K562 (cell line): Measurements from ENCODE around the gene SPATA2L. TPM values are rescaled to one million over a fixed set of nuclear protein-coding genes. Genes with fewer than 3 reads are reported as not detected.

ENCODE experiments used
- ATAC-seq: fragments of 200-7000 bp; cut with Tn5 transposase; 3 replicates; pipeline ENCODE4 v1.9.1; 2020; ENCODE audit warnings: moderate library complexity
- BruUV-seq: library from RNA; stranded (reverse); fragments of 400-500 nt; replicated peaks from 2 replicates; lab custom pipeline; 2021; lab: Mats Ljungman, UMichigan
- CTCF ChIA-PET: fragments of 300-600 bp; formaldehyde crosslinking; extraction: SDS; loops from one replicate; lab custom pipeline; 2021; ENCODE audit warnings: low intra/inter-chr PET ratio; lab: Yijun Ruan, JAX
- POLR2A ChIA-PET: fragments of 300-600, 350-650 bp; sonication (Branson Sonifier 250); formaldehyde crosslinking; extraction: SDS; loops from one replicate; lab custom pipeline; 2021; ENCODE audit warnings: antibody characterized with exemption, inconsistent platforms; lab: Yijun Ruan, JAX
- DNase-seq, 4 experiments: peaks; one replicate each; pipeline versions ENCODE4 v3.0.0 to v3.0.0-alpha.2; 2011 to 2018; ENCODE audit warnings: low spot score in 3 of 4, mixed read lengths in 3 of 4; ENCODE audit errors: extremely low read depth in 1 of 4
- FAIRE-seq: peaks from 2 replicates; lab custom pipeline; 2011; peaks lifted over from hg19 to GRCh38; lab: Jason Lieb, UNC
- H2AFZ ChIP-seq: 2 replicates; pipeline ENCODE4 v1.6.0; 2011; ENCODE audit warnings: low read depth, low read length, control low read depth, inconsistent platforms
- H3K27ac ChIP-seq: fragments of 200-600 bp; 3 replicates; pipeline ENCODE4 v1.8.0; 2011; ENCODE audit warnings: low read depth, mild to moderate bottlenecking, control low read depth, inconsistent platforms, low read length, moderate library complexity, mixed read lengths; ENCODE audit errors: extremely low read depth
- H3K27me3 ChIP-seq, 2 experiments: fragments of 300-600 bp in 1 of 2; 2 replicates in 1 of 2; 3 replicates in 1 of 2; pipeline versions ENCODE4 v1.6.0 to v1.8.0; 2011; ENCODE audit warnings: inconsistent platforms in 2 of 2, low read length in 2 of 2, mild to moderate bottlenecking in 1 of 2, mixed read lengths in 1 of 2, moderate library complexity in 1 of 2; ENCODE audit not compliant: control insufficient read depth in 2 of 2, insufficient read depth in 2 of 2
- H3K36me3 ChIP-seq: fragments of 300-600 bp; 3 replicates; pipeline ENCODE4 v1.8.0; 2011; ENCODE audit warnings: mild to moderate bottlenecking, low read length, inconsistent platforms; ENCODE audit not compliant: control insufficient read depth, insufficient read depth
- H3K4me1 ChIP-seq, 2 experiments: fragments of 200-600 bp in 1 of 2; replicated peaks in 1 of 2; 2 replicates in 1 of 2; 3 replicates in 1 of 2; pipeline versions ENCODE4 v1.5.1 to v1.8.0; 2011; ENCODE audit warnings: inconsistent platforms in 2 of 2, low read length in 2 of 2, mild to moderate bottlenecking in 1 of 2, mixed read lengths in 1 of 2, moderate library complexity in 1 of 2; ENCODE audit not compliant: control insufficient read depth in 2 of 2, insufficient read depth in 2 of 2
- H3K4me2 ChIP-seq: 2 replicates; pipeline ENCODE4 v1.6.1; 2011; ENCODE audit warnings: low read length, control low read depth, inconsistent platforms, mixed read lengths; ENCODE audit not compliant: insufficient read depth
- H3K4me3 ChIP-seq: fragments of 200-600 bp; sonication (generic), shearing (Covaris generic); 2 replicates; pipeline ENCODE4 v1.5.1; 2016; ENCODE audit warnings: control low read depth, inconsistent platforms
- H3K79me2 ChIP-seq: fragments of 200-600 bp; 3 replicates; pipeline ENCODE4 v1.8.0; 2011; ENCODE audit warnings: low read length, inconsistent platforms; ENCODE audit not compliant: control insufficient read depth, insufficient read depth
- H3K9ac ChIP-seq, 2 experiments: 2 replicates each; pipeline versions ENCODE4 v1.6.0 to v1.6.1; 2011; ENCODE audit warnings: low read depth in 2 of 2, low read length in 2 of 2, control low read depth in 1 of 2, inconsistent platforms in 1 of 2, mild to moderate bottlenecking in 1 of 2, mixed read lengths in 1 of 2; ENCODE audit not compliant: insufficient read depth in 1 of 2
- H3K9me1 ChIP-seq: one replicate; pipeline ENCODE4 v1.6.0; 2011; ENCODE audit warnings: inconsistent platforms, mild to moderate bottlenecking, low read length, moderate library complexity; ENCODE audit not compliant: control insufficient read depth, insufficient read depth
- H3K9me3 ChIP-seq: replicated peaks from 2 replicates; pipeline ENCODE4 v1.5.1; 2011; ENCODE audit warnings: low read depth, low read length, inconsistent platforms; ENCODE audit not compliant: control insufficient read depth, insufficient read depth
- H4K20me1 ChIP-seq: replicated peaks from 2 replicates; pipeline ENCODE4 v1.6.1; 2011; ENCODE audit warnings: low read length, inconsistent platforms, mixed read lengths; ENCODE audit not compliant: control insufficient read depth, insufficient read depth
- BCL6 ChIP-seq: fragments of 250-450 bp; sonication (Bioruptor Pico); IDR thresholded peaks from 2 replicates; pipeline ENCODE4 v1.4.0; 2020
- BRCA1 ChIP-seq, 2 experiments: fragments of 450-650 bp in 1 of 2; sonication (generic) in 1 of 2; formaldehyde crosslinking in 1 of 2; IDR thresholded peaks; 2 replicates each; pipeline versions ENCODE4 v1.5.0 to v1.6.1; 2017 to 2020; ENCODE audit warnings: mild to moderate bottlenecking in 1 of 2, missing genetic modification reagents in 1 of 2
- CAMTA2 ChIP-seq: fragments of 250-450 bp; sonication (Bioruptor Pico); conservative IDR thresholded peaks from 2 replicates; pipeline ENCODE4 v1.5.1; 2022
- DIDO1 ChIP-seq: fragments of 450-650 bp; IDR thresholded peaks from 2 replicates; pipeline ENCODE4 v1.6.1; 2016; ENCODE audit warnings: low read depth, missing biosample characterization, missing genetic modification characterization
- HDAC3 ChIP-seq: fragments of 450-650 bp; IDR thresholded peaks from 2 replicates; pipeline ENCODE4 v1.6.1; 2018; ENCODE audit warnings: borderline replicate concordance, mild to moderate bottlenecking, moderate library complexity; ENCODE audit not compliant: partially characterized antibody
- MAX ChIP-seq: sonication (generic); formaldehyde crosslinking; IDR thresholded peaks from 2 replicates; pipeline ENCODE4 v1.9.0; 2022; ENCODE audit warnings: mild to moderate bottlenecking, missing genetic modification reagents
- MEF2A ChIP-seq: IDR thresholded peaks from 2 replicates; pipeline ENCODE4 v1.6.1; 2011; ENCODE audit warnings: low read depth, mild to moderate bottlenecking, low read length, moderate library complexity; ENCODE audit not compliant: control insufficient read depth
- NFE2 ChIP-seq: IDR thresholded peaks from 2 replicates; pipeline ENCODE4 v1.6.1; 2014; ENCODE audit warnings: antibody characterized with exemption, low read depth
- POLR2B ChIP-seq: fragments of 450-650 bp; IDR thresholded peaks from 2 replicates; pipeline ENCODE4 v1.6.1; 2018; ENCODE audit warnings: low read depth; ENCODE audit not compliant: partially characterized antibody
- POLR2G ChIP-seq: fragments of 200-400 bp; formaldehyde crosslinking; IDR thresholded peaks from 2 replicates; pipeline ENCODE4 v1.6.1; 2017; ENCODE audit warnings: low read depth, mild to moderate bottlenecking, antibody characterized with exemption, low read length, moderate library complexity
- POLR3G ChIP-seq: IDR thresholded peaks from 2 replicates; pipeline ENCODE4 v1.6.1; 2011; ENCODE audit not compliant: insufficient read length, insufficient replicate concordance; ENCODE audit errors: extremely low read depth
- RBFOX2 ChIP-seq: fragments of 200-400 bp; formaldehyde crosslinking; IDR thresholded peaks from 2 replicates; pipeline ENCODE4 v1.6.1; 2017; ENCODE audit warnings: low read depth, mild to moderate bottlenecking, low read length, moderate library complexity
- SUPT5H ChIP-seq: fragments of 450-650 bp; IDR thresholded peaks from 2 replicates; pipeline ENCODE4 v1.6.1; 2016
- ZNF124 ChIP-seq: sonication (generic); formaldehyde crosslinking; IDR thresholded peaks from 2 replicates; pipeline ENCODE4 v1.8.1; 2022; ENCODE audit warnings: missing genetic modification reagents
- ZNF311 ChIP-seq: fragments of 250-450 bp; sonication (Bioruptor Pico); IDR thresholded peaks from 2 replicates; pipeline ENCODE4 v1.4.0; 2020; ENCODE audit warnings: mild to moderate bottlenecking, moderate library complexity
- WGBS: fragments of 100-300 bp; shearing (Covaris generic); methylation state at CpG from one replicate; pipeline ENCODE4 v1.1.6; 2016; ENCODE audit warnings: low coverage, mixed read lengths; ENCODE audit not compliant: insufficient coverage; ENCODE audit errors: missing lambda C conversion rate; 5-methylcytosine and 5-hydroxymethylcytosine counted together
- in situ Hi-C: fragments of 300-500 bp; cut with MboI; formaldehyde crosslinking; loops from 4 replicates; pipeline ENCODE4 v1.15.0; 2018; ENCODE audit warnings: inconsistent platforms, mixed read lengths
- intact Hi-C: fragments of 100-400 bp; cut with micrococcal nuclease; formaldehyde crosslinking; loops from 2 replicates; pipeline ENCODE4 v1.14.2; 2022
- polyA plus RNA-seq, 8 experiments: library from polyadenylated mRNA; depleted of rRNA in 4 of 8; stranded (reverse) in 5 of 8; unstranded in 3 of 8; fragments of >200 nt; fragmentation: Nextera tagmentation in 2 of 8; fragmentation: Illumina TruSeq in 1 of 8; extraction: Ambion mirVana in 2 of 8; extraction: Trizol in 1 of 8; gene quantifications; 2 replicates each; pipeline versions ENCODE4 v1.2.1 to v1.2.3, GENCODE V29; 2011 to 2014; ENCODE audit warnings: inconsistent platforms in 1 of 8, missing spikeins in 1 of 8
- total RNA-seq, 7 experiments: library from RNA; depleted of rRNA in 6 of 7; stranded (reverse); fragments of >200 nt in 6 of 7; fragmentation: Illumina TruSeq in 2 of 7; extraction: Trizol in 2 of 7; gene quantifications; 2 replicates each; pipeline versions ENCODE4 v1.2.1 to v1.2.3, GENCODE V29; 2011 to 2021; ENCODE audit warnings: low replicate concordance in 1 of 7

Gene SPATA2L
- total and polyA plus RNA-seq, 9 of the 15 experiments (the other 6 are each of a cell fraction or from before 2014, with no cell fraction given): 0.13 to 19.2 (median 4.8) TPM; not detected in 1

GRCh38 chr16:89732918-89733242, 31.4 kb upstream of the SPATA2L start:
- Histone ChIP-seq H3K9me1 (no peaks in the 10 kb centered on the region), H3K4me2 (no peak overlapping the region), H3K9ac (peak overlapping the region in 1 of 2 experiments; percentile 62; a peak in 1 of 4 replicates), H3K27ac (no peak overlapping the region), H3K4me1 (peaks cover 0 to 18% of the 10 kb centered on the region in 2 experiments; a peak in 1 of 5 replicates), H4K20me1 (peaks cover 6% of the 10 kb centered on the region; the same call in 1 of the 2 replicates), H3K79me2 (0 out of 3 replicates have a peak, but pooled peaks cover 3% of the 10 kb centered on the region), H3K4me3 (no peak overlapping the region), H3K27me3 (no peaks in the 10 kb centered on the region), H3K36me3 (peaks cover 96% of the 10 kb centered on the region), H3K9me3 (no peaks in the 10 kb centered on the region), H2AFZ (no peak overlapping the region)
- ChIA-PET CTCF (no interaction called here), POLR2A (interaction anchor here (0.9 to 1.5 kb wide), 4 partner anchors 9 to 26 kb away, joined by 3 to 5 read pairs (median 3); no protein-coding TSS in a partner anchor)
- no TSS peak for BruUV-seq
- no peak for ATAC-seq
- in situ Hi-C loops: no loop called here
- no peak for FAIRE-seq
- intact Hi-C loops: no loop called here
- 88% methylated on average over 4 of the region's 9 CpGs for WGBS
- TF ChIP-seq MAX (no peak), MEF2A (no peak), POLR3G (no peak), RBFOX2 (peak; percentile 36; the same call in 1 of the 2 replicates), POLR2G (peak; percentile 65), POLR2B (peak; percentile 5), ZNF124 (no peak), CAMTA2 (CRISPR knock-in tag) (no peak), HDAC3 (no peak), DIDO1 (no peak), SUPT5H (0 out of 2 replicates have a peak, but pooled peaks have one; percentile 13), NFE2 (no peak), ZNF311 (CRISPR knock-in tag) (no peak), BCL6 (CRISPR knock-in tag) (no peak), BRCA1 (IDR thresholded peaks at IDR 0.05) (no peak), BRCA1 (CRISPR knock-in tag; IDR thresholded peaks at IDR 0.05) (no peak)
- DNase-seq: no peak
